HG02678 (cell line): ENCODE measurements around the gene POLR3K.
A peak's percentile ranks its signal among the peaks of the same experiment; 100 is the strongest.
"Not testable (repeated sequence)": the region's sequence is repeated elsewhere in the genome, so short reads cannot be mapped to it uniquely, and the experiment has no call there.

Experiments
- ATAC-seq: cut with Tn5 transposase; IDR thresholded peaks from one replicate; pipeline ENCODE4 v1.9.1; 2021; ENCODE audit warnings: mild to moderate bottlenecking, moderate library complexity; ENCODE audit not compliant: unreplicated experiment

The POLR3K gene

GRCh38 chr16:47234-47633 lies 6.2 kb downstream of the POLR3K start:
- no peak for ATAC-seq

- ATAC-seq: not testable (repeated sequence)
These were observed 6.9 kb downstream of the POLR3K start for GRCh38 chr16:46510-46909.

GRCh38 chr16:45454-45853 lies 8.0 kb downstream of the POLR3K start:
- ATAC-seq: no peak

- ATAC-seq: no peak
These were observed 8.8 kb downstream of the POLR3K start for GRCh38 chr16:44655-45054.

- no peak for ATAC-seq
These were observed 10.1 kb downstream of the POLR3K start for GRCh38 chr16:43294-43693.

- no peak for ATAC-seq
These were observed 10.7 kb downstream of the POLR3K start for GRCh38 chr16:42691-43090.

- ATAC-seq: no peak
These were observed 11.3 kb downstream of the POLR3K start for GRCh38 chr16:42069-42457.

- ATAC-seq: no peak
These were observed 11.9 kb downstream of the POLR3K start for GRCh38 chr16:41439-42068.

GRCh38 chr16:38941-39892 lies 14.2 kb downstream of the POLR3K start:
- peak; percentile 82 for ATAC-seq

GRCh38 chr16:38206-38605 lies 15.2 kb downstream of the POLR3K start:
- not testable (repeated sequence) for ATAC-seq

- ATAC-seq: no peak
These were observed 15.9 kb downstream of the POLR3K start for GRCh38 chr16:37511-37910.

GRCh38 chr16:36336-36984 lies 16.9 kb downstream of the POLR3K start:
- no peak for ATAC-seq

- ATAC-seq: no peak
These were observed 17.6 kb downstream of the POLR3K start for GRCh38 chr16:35678-36305.

GRCh38 chr16:35011-35677 lies 18.3 kb downstream of the POLR3K start:
- no peak for ATAC-seq

- no peak for ATAC-seq
These were observed 18.8 kb downstream of the POLR3K start for GRCh38 chr16:34648-34987.

- ATAC-seq: no peak
These were observed 19.3 kb downstream of the POLR3K start for GRCh38 chr16:33877-34647.

- not testable (repeated sequence) for ATAC-seq
These were observed 20.1 kb downstream of the POLR3K start for GRCh38 chr16:33154-33876.

GRCh38 chr16:30627-31026 lies 22.8 kb downstream of the POLR3K start:
- ATAC-seq: not testable (repeated sequence)

GRCh38 chr16:25926-26348 lies 27.5 kb downstream of the POLR3K start:
- peak; percentile 65 for ATAC-seq
